Suppressor macrophage treated with lipopolysaccharide for 1 hour (primary cell): ENCODE data around the gene TREML2.

ENCODE experiments used
- DNase-seq, 3 donors: peaks; one replicate each; pipeline ENCODE4 v3.0.0-alpha.2; 2020 to 2022

The TREML2 gene

GRCh38 chr6:41176189-41176588 is 24.8 kb downstream of the TREML2 start:
- no peak for DNase-seq

DNA sequence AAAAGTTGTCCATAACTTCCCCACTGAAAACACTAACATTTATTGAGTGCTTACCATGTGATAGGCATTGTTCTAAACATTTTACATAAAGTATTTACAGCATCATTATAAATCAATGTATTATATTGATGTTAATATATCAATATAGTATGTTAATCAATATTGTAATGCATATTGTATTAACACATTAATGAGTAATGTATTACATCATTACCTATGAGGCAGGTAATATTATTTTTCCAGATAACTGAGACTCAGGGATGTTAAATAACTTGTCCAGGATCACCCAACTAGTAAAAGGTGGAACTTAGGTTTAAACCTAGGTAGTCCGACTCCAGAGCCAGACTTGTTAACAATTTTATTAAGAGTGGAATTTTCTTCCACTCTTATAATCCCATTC is 25.9 kb downstream of the TREML2 start:
- DNase-seq, result no peak

DNA sequence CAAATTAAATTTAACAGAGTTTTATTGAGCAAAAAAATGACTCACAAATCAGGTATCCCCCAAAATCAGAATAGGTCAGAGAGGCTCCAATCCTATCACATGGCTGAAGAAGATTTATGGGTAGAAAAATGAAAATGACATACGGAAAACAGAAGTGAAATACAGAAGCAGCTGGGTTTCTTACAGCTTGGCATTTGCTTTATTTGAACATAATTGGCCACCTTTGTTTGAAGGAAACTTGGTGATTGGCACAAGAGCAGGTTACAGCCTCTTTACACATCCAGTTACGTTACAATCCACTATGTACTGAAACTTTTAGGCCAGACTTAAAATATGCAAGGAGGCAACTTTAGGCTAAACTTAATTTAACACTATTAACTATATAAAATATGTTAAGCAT is 26.3 kb downstream of the TREML2 start:
- DNase-seq, result peak; percentile 48 to 75 (median 74)

- DNase-seq, result no peak
Observed at GRCh38 chr6:41171908-41172307, 29.0 kb downstream of the TREML2 start.

DNA sequence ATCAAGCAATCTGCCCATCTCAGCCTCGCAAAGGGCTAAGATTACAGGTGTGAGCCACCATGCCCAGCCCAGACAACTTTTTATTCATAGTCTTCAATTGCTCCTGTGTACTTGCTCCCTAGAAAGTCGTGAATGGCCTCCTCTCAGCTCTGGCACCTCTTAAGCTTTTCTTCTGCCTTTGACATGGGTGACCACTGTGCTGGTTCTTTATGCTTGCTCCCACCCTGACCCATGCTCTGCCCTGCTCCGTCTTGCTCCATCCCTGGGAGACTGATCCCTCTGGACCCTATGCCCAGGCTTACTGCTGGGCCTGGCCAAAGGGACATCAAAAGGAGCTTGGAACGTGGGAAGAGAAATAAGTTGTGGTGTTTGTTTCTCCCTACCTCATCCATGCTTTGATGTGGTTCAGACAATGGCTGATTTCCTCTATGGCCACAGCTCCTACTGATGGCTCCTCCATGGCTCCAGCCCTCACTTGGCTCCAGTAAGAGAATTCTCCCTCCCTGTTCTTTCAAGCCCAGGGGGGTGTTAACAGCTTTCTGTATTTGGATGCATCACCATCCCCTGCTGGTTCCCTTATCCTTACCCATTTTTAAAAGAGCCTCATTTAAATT is 30.3 kb downstream of the TREML2 start:
- DNase-seq, result no peak

DNA sequence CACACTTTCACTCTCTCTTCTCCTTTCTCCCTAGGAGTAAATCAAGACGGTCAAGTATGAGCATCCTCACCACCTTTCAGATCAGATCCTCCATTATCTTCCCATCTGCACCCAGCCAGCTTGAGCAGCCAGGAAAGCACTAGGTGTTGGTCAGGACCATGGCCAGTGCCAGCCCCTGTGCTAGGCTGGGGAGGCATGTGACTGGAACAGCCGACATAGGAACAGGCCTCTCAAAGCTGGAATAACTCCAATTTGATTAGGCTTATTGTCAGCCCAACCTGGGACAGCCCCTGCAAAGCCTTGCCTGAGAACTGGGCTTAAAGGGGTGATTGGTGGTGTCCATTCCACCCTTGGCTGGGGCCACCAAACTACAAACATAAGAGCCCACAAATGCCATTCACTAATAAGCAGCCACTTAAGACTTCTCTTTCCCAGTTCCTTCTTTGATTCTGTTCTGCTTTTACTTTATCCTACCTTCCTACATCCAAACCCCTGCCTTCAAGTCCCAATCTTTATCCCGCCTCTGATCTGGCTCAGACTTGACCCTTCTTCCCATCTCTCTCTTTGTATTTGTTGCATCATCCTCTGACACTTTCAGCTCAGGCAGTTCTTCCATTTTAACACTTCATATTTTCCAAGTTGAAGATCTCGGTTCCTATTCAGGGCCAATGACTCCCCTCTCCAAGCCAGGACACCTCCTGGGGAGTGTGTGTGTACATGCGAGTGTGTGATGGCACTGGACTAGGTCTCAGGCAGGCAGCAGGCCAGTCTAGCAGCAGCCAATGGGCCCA is 33.6 kb downstream of the TREML2 start:
- DNase-seq, result peak; percentile 44 to 68 (median 50)

GRCh38 chr6:41164551-41165120 is 36.3 kb downstream of the TREML2 start:
- no peak for DNase-seq

- no peak for DNase-seq
Observed at GRCh38 chr6:41163419-41163717, 37.6 kb downstream of the TREML2 start.

- DNase-seq, result peak; percentile 57 to 63 (median 60)
Observed at GRCh38 chr6:41162687-41163418, 38.1 kb downstream of the TREML2 start, which contains the start of gene TREM2. TREM2 (minus strand) TSS chr6:41163116; CDS start chr6:41163082, 34 bp downstream.

- DNase-seq, result peak; percentile 75 to 77 (median 76)
Observed at GRCh38 chr6:41161851-41162552, 38.9 kb downstream of the TREML2 start.

GRCh38 chr6:41161380-41161779 is 39.6 kb downstream of the TREML2 start:
- no peak for DNase-seq

DNA sequence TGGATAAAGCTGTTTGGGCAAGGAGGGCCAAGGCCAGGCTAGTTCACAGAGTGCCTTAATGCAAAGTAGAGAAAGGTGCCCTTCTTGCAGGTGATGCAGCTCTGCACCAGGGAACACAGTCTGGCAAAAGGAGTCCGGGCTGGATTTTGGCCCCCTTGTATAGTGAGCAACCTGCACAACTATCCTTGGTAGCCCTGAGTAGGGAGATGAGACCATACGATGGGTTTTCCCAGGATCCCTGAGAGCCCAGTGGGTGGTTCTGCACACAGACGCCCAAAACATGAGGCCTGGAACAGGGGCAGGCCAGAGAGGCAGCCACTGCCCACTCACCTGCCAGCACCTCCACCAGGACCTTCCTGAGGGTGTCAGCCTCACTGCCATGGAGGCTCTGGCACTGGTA is 40.0 kb downstream of the TREML2 start:
- DNase-seq, result no peak

DNA sequence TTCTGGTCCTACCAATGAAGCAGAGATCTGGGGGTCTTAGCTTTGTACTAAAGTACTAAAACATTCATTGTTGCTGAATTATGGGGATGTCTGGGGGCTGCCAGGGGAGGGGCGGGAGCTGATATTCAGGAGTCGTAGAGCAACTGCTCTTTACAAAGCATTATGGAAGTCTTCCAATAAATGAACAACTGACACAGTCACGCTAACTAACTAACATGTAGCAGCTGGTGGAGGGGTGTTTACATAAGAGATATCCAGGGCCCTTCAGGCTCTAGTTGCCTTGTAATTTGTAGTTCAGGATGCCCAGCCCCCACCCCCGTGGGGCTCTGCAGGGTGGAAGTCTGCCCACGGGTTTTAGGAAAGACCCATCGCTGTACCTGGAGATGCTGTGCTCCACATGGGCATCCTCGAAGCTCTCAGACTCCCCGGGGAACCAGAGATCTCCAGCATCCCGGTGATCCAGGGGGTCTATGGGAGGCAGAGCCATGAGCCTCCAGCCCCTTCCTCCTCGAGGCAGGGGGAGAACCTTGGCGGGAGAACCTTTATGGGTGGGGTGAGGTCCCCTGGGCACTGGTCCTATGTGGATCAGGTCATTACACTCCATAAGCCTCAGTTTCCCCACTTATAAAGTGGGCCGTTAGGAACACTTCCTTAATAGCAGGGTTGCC is 41.4 kb downstream of the TREML2 start:
- no peak for DNase-seq

DNA sequence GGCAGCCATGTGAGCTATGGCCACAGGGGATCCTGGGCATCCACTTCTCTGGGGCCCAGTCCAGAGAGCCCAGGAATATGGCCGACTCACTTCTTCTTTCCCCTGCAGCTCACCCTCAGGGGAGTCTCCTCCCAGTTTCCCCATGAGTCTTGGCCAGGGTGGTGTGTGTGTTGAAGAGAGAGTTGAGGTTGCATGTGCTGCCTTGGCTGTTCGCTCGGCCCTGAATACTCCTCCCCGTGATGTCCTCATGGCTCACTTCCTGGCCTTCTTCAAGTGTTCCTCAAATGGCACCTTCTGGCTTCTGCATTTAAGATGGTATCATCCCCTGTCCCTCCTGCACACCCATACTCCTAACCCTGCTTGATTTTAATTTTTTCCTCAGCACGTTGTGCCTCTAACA is 43.6 kb downstream of the TREML2 start:
- DNase-seq, result peak; percentile 76 to 82 (median 79)

- DNase-seq, result no peak
Observed at GRCh38 chr6:41156771-41157170, 44.2 kb downstream of the TREML2 start.

DNA sequence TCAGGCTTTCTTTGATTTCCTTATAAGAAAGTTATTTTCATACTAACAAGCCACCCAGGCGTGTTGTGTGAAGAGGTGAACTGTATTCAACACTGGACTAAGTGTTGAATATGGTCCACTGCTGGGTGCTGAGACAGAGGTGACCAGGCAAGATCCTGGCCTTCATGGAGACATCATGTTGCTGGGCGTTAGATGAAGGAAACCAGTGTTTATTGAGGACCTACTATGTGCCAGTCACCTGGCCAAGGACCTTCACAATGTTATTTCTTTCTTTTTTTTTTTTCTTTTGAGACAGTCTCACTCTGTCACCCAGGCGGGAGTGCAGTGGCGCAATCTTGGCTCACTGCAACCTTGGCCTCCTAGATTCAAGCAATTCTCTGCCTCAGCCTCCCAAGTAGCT is 44.9 kb downstream of the TREML2 start:
- DNase-seq, result no peak

DNA sequence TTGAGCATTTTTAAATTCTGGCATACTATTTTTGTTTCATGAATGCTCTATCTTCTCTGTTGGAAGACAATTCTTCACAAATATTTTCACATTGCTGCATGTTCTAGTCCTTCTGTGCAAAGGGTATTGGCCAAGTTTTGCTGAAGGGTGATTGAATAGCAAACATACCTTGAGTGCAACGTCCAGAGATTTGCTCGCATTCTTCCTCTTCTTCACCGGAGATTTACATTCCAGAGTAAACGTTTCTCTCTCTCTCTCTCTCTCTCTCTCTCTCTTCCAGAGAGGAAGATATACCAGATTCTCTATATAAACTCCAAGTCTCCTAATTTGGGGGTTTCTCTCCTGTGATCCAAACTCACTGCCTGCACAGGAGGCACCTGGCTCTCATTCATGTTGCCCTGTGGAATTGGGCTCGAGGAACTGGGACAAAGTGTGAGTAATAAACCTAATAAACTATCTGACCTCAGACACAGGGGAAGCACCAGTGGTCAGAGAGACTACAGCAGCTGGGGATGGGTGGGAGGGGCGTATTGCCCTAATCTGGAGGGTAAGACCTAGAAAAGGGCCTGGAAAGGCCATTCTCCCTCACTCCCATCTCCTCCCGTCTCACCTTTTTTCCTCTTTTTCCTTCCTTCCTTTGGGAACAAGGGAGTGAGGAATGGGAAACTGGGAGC is 45.7 kb downstream of the TREML2 start:
- DNase-seq, result peak in 1 of 3 donors; percentile 29

DNA sequence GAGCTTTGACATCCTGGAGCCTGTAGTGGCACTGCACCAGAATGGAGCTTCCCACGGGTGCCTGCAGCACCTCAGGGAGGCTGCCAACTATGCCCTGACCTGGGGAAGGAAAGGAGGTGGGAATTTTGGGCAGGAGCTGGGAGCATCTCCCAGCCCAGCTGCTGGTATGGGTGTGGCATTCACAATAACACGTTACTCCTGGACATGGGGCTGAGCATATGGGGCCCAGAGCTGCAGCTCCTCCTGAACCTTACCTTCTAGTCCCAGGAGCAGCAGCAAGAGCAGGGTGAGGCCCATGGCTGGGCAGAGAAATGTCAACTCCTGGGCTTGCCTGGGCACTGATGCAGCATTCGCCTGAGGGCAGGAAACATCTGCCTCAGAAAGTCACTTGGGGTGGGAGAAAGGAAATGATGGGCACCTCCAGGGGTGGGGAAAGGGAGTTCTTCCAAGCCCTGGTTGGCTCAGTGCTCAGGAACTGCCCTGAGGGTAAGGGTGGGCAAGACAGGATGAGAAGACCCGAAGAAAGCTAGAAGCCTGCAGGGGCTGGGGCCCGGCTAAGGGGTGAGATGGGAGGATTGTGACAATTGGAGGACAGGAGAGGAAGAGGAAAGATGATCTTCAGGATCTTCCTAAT is 46.8 kb downstream of the TREML2 start, which contains the start of gene TREML1:
TREML1 (minus strand) TSS at position 356 of the 634 bp plus-strand sequence; CDS start at position 297, 59 bp downstream.
- DNase-seq, result no peak

- DNase-seq, result no peak
Observed at GRCh38 chr6:41153451-41153850, 47.5 kb downstream of the TREML2 start.

- no peak for DNase-seq
Observed at GRCh38 chr6:41150671-41151070, 50.3 kb downstream of the TREML2 start.

DNA sequence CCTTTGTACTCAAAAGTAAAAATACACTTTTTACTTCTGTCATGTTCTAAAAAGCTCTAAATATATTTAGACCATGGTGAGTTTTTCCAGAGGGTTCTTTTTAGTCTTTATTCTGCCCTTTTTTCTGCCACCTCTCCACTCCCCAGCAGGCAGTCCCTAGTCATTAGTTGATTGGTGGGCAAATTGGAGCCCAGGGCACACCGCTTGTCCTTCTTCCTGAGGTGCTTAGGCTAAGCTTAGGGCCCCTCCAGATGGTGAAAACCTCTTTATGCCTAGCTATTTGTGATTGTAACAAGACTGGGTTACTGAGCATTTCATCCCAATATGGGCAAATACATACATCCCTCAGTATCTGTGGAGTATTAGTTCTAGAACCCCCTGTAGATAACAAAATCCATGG is 53.0 kb downstream of the TREML2 start:
- no peak for DNase-seq
